GM18868 (cell line): Measurements from ENCODE around the gene ELMO1.
"Not testable (repeated sequence)": the region's sequence is repeated elsewhere in the genome, so short reads cannot be mapped to it uniquely, and the experiment has no call there.

Experiments used
- ATAC-seq: cut with Tn5 transposase; IDR thresholded peaks from one replicate; pipeline ENCODE4 v1.9.1; 2021; ENCODE audit warnings: mild to moderate bottlenecking, moderate library complexity; ENCODE audit not compliant: unreplicated experiment

ELMO1 gene

GRCh38 chr7:37000511-37000910, 448.2 kb downstream of the ELMO1 start:
- no peak for ATAC-seq

- ATAC-seq, result no peak
Observed at GRCh38 chr7:36999626-37000485, 448.8 kb downstream of the ELMO1 start.

- ATAC-seq, result no peak
Observed at GRCh38 chr7:36995776-36996175, 452.9 kb downstream of the ELMO1 start.

- ATAC-seq, result no peak
Observed at GRCh38 chr7:36994456-36995112, 454.1 kb downstream of the ELMO1 start.

- peak; percentile 64 for ATAC-seq
Observed at GRCh38 chr7:36986948-36987724, 461.5 kb downstream of the ELMO1 start.

GRCh38 chr7:36986511-36986933, 462.1 kb downstream of the ELMO1 start:
- ATAC-seq, result no peak

- no peak for ATAC-seq
Observed at GRCh38 chr7:36985866-36986400, 462.7 kb downstream of the ELMO1 start.

- ATAC-seq, result no peak
Observed at GRCh38 chr7:36985316-36985715, 463.3 kb downstream of the ELMO1 start.

GRCh38 chr7:36984710-36985312, 463.9 kb downstream of the ELMO1 start:
- no peak for ATAC-seq

- ATAC-seq, result no peak
Observed at GRCh38 chr7:36984041-36984521, 464.6 kb downstream of the ELMO1 start.

GRCh38 chr7:36982766-36983165, 465.9 kb downstream of the ELMO1 start:
- ATAC-seq, result no peak

GRCh38 chr7:36979810-36980248, 468.8 kb downstream of the ELMO1 start:
- ATAC-seq, result no peak

- ATAC-seq, result no peak
Observed at GRCh38 chr7:36978461-36978860, 470.2 kb downstream of the ELMO1 start.

GRCh38 chr7:36977878-36978277, 470.8 kb downstream of the ELMO1 start:
- no peak for ATAC-seq

GRCh38 chr7:36973534-36973933, 475.1 kb downstream of the ELMO1 start:
- ATAC-seq, result not testable (repeated sequence)

- ATAC-seq, result no peak
Observed at GRCh38 chr7:36972140-36972518, 476.5 kb downstream of the ELMO1 start.

GRCh38 chr7:36971515-36972139, 477.0 kb downstream of the ELMO1 start:
- ATAC-seq, result no peak

- ATAC-seq, result no peak
Observed at GRCh38 chr7:36970551-36971514, 477.8 kb downstream of the ELMO1 start.

GRCh38 chr7:36969376-36969775, 479.3 kb downstream of the ELMO1 start:
- no peak for ATAC-seq
